Hepatocyte (in vitro differentiated cells): ENCODE measurements around the gene RGS6. TPM values are rescaled to one million over a fixed set of nuclear protein-coding genes. Genes with fewer than 3 reads are reported as not detected.

ENCODE experiments used
- DNase-seq: peaks from one replicate; pipeline ENCODE4 v3.0.0-alpha.2; 2016; ENCODE audit warnings: low spot score
- H2AFZ ChIP-seq: fragments of 200-600 bp; sonication (generic); 2 replicates; pipeline ENCODE4 v1.6.0; 2016; ENCODE audit warnings: antibody characterized with exemption, mild to moderate bottlenecking
- H3K27ac ChIP-seq: fragments of 200-600 bp; sonication (generic); 2 replicates; pipeline ENCODE4 v1.5.1; 2016; ENCODE audit warnings: mild to moderate bottlenecking
- H3K27me3 ChIP-seq: fragments of 200-600 bp; sonication (generic); 2 replicates; pipeline ENCODE4 v1.6.1; 2016
- H3K36me3 ChIP-seq: fragments of 200-600 bp; sonication (generic); replicated peaks from 2 replicates; pipeline ENCODE4 v1.5.1; 2016; ENCODE audit warnings: low read depth; ENCODE audit not compliant: insufficient read depth
- H3K4me1 ChIP-seq: fragments of 200-600 bp; sonication (generic); 2 replicates; pipeline ENCODE4 v1.5.1; 2016; ENCODE audit warnings: mild to moderate bottlenecking, moderate library complexity; ENCODE audit not compliant: insufficient read depth
- H3K4me2 ChIP-seq: fragments of 200-600 bp; sonication (generic); 2 replicates; pipeline ENCODE4 v1.6.0; 2016
- H3K4me3 ChIP-seq: fragments of 200-600 bp; sonication (generic); 2 replicates; pipeline ENCODE4 v1.5.1; 2016; ENCODE audit warnings: mild to moderate bottlenecking
- H3K79me2 ChIP-seq: fragments of 200-600 bp; sonication (generic); 2 replicates; pipeline ENCODE4 v1.6.0; 2017; ENCODE audit warnings: mild to moderate bottlenecking
- H3K9me2 ChIP-seq: fragments of 200-600 bp; sonication (generic); replicated peaks from 2 replicates; pipeline ENCODE4 v1.6.0; 2017; ENCODE audit warnings: mild to moderate bottlenecking; ENCODE audit not compliant: insufficient read depth
- H3K9me3 ChIP-seq: fragments of 200-600 bp; sonication (generic); 2 replicates; pipeline ENCODE4 v1.5.1; 2016; ENCODE audit warnings: low read depth, mild to moderate bottlenecking
- H4K20me1 ChIP-seq: fragments of 200-600 bp; sonication (generic); 2 replicates; pipeline ENCODE4 v1.6.0; 2016; ENCODE audit warnings: mild to moderate bottlenecking; ENCODE audit not compliant: insufficient read depth, poor library complexity, severe bottlenecking
- EZH2 ChIP-seq: fragments of 200-600 bp; sonication (generic); IDR thresholded peaks from 2 replicates; pipeline ENCODE4 v1.6.1; 2016; ENCODE audit warnings: antibody characterized with exemption, mild to moderate bottlenecking, borderline replicate concordance
- EZH2phosphoT487 ChIP-seq: fragments of 200-600 bp; sonication (generic); IDR thresholded peaks from one replicate; pipeline ENCODE4 v1.6.1; 2018; ENCODE audit warnings: antibody characterized with exemption, mild to moderate bottlenecking, low read depth, moderate library complexity; ENCODE audit not compliant: unreplicated experiment, severe bottlenecking
- WGBS: methylation state at CpG from one replicate; pipeline ENCODE4 v1.1.6; 2016; ENCODE audit warnings: low lambda C conversion rate; ENCODE audit errors: missing lambda C conversion rate; 5-methylcytosine and 5-hydroxymethylcytosine counted together
- polyA plus RNA-seq: library from polyadenylated mRNA; unstranded; fragments of >200 nt; fragmentation: Nextera tagmentation; extraction: Ambion mirVana; gene quantifications from 2 replicates; pipeline ENCODE4 v1.2.1, GENCODE V29; 2016
- total RNA-seq: library from RNA; depleted of rRNA; stranded (reverse); fragments of >200 nt; gene quantifications from 2 replicates; pipeline ENCODE4 v1.2.3, GENCODE V29; 2014
- TF ChIP-seq, protein P1 (sequence below): fragments of 200-600 bp; sonication (generic); IDR thresholded peaks from 2 replicates; pipeline ENCODE4 v1.5.1; 2016; ENCODE audit warnings: antibody characterized with exemption, mild to moderate bottlenecking; ENCODE audit not compliant: poor library complexity

Gene RGS6
- total and polyA plus RNA-seq, 2 experiments from 2014 or later = 0.25 to 0.87 TPM

DNA sequence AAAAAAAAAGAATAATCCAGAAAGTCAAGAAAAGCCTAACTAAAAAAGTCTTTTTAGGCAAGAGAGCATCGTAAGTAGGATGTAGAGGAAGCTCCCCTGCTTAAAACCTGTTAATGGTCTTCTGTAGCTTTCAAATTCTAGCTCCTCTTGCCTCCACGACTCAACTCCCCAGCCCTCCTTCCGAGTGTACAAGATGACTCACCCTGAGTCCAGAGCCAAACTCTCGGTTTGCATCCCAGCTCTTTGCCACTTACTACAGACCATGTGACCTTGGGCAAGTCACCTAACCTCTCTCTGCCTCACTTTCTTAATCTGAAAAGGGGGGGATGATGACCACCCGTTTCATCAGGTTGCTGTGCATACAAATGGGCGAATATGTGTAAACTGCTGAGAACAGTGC is 501.3 kb downstream of the RGS6 start:
- H3K36me3 ChIP-seq = no peaks in the 10 kb centered on the region
- no peak overlapping the region for H2AFZ ChIP-seq
- H3K9me3 ChIP-seq = no peaks in the 10 kb centered on the region
- no peak overlapping the region for H3K27ac ChIP-seq
- H3K4me1 ChIP-seq = no peaks in the 10 kb centered on the region
- DNase-seq = no peak
- H3K9me2 ChIP-seq = no peaks in the 10 kb centered on the region
- no peaks in the 10 kb centered on the region for H4K20me1 ChIP-seq
- WGBS = 59% methylated on average over 6 of the region's 6 CpGs
- no peaks in the 10 kb centered on the region for H3K27me3 ChIP-seq
- no peak overlapping the region for H3K4me2 ChIP-seq
- TF ChIP-seq, protein P1, sequence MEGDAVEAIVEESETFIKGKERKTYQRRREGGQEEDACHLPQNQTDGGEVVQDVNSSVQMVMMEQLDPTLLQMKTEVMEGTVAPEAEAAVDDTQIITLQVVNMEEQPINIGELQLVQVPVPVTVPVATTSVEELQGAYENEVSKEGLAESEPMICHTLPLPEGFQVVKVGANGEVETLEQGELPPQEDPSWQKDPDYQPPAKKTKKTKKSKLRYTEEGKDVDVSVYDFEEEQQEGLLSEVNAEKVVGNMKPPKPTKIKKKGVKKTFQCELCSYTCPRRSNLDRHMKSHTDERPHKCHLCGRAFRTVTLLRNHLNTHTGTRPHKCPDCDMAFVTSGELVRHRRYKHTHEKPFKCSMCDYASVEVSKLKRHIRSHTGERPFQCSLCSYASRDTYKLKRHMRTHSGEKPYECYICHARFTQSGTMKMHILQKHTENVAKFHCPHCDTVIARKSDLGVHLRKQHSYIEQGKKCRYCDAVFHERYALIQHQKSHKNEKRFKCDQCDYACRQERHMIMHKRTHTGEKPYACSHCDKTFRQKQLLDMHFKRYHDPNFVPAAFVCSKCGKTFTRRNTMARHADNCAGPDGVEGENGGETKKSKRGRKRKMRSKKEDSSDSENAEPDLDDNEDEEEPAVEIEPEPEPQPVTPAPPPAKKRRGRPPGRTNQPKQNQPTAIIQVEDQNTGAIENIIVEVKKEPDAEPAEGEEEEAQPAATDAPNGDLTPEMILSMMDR = no peak
- TF ChIP-seq EZH2phosphoT487 (no peak), EZH2 (no peak)
- no peaks in the 10 kb centered on the region for H3K79me2 ChIP-seq
- no peak overlapping the region for H3K4me3 ChIP-seq

DNA sequence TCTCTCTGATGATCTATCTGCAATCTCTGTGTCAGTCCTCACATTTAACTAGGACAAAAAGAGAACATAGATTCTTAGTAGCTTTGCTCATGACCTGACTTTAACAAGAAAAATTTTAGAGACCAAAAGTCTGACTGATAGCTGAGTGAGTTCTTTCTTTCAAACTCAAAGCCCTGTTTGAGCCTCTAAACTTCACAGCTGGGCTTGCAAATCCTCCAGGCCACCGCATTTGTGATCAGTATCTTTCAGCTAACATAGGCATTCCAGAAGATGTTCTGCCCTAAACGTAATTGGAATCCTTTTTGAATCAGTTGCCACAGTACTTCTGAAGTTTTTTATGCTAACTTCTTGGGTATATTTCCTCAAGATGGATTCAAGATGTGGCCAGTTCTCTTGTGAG is 502.6 kb downstream of the RGS6 start:
- Histone ChIP-seq H3K4me1 (no peaks in the 10 kb centered on the region), H3K4me3 (no peak overlapping the region), H3K36me3 (no peaks in the 10 kb centered on the region), H3K79me2 (no peaks in the 10 kb centered on the region), H2AFZ (no peak overlapping the region), H3K27ac (no peak overlapping the region), H3K9me2 (no peaks in the 10 kb centered on the region), H3K27me3 (no peaks in the 10 kb centered on the region), H4K20me1 (no peaks in the 10 kb centered on the region), H3K9me3 (no peaks in the 10 kb centered on the region), H3K4me2 (no peak overlapping the region)
- TF ChIP-seq EZH2 = no peak
- TF ChIP-seq, protein P1 = no peak
- TF ChIP-seq EZH2phosphoT487 = no peak
- no peak for DNase-seq
- WGBS = 20% methylated on average over 2 of the region's 2 CpGs

DNA sequence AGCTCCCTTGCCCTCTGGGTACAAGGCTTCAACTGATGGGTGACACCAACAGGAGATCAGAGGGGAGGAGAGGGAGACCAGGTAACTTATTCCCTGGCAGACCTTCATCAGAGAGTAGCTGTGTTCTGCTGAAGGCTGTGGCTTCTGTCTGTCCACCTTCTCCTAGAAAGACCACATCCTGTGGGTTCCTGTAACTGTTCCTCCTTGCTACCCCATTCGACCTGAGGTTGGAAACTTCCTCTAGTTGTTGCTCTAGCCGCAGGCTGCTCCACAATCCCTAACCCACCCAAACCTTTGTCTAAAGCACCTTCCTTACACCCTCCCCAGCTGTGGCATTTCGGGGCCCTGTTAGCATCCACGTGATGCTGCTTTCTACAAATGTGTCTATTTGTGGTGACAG is 507.5 kb downstream of the RGS6 start:
- Histone ChIP-seq H3K9me2 (no peaks in the 10 kb centered on the region), H3K4me3 (no peak overlapping the region), H3K36me3 (no peaks in the 10 kb centered on the region), H3K4me2 (no peak overlapping the region), H3K27me3 (no peaks in the 10 kb centered on the region), H3K27ac (no peak overlapping the region), H3K9me3 (no peaks in the 10 kb centered on the region), H3K79me2 (no peaks in the 10 kb centered on the region), H3K4me1 (no peaks in the 10 kb centered on the region), H4K20me1 (no peaks in the 10 kb centered on the region), H2AFZ (no peak overlapping the region)
- 85% methylated on average over 4 of the region's 4 CpGs for WGBS
- TF ChIP-seq EZH2 (no peak), EZH2phosphoT487 (no peak)
- TF ChIP-seq, protein P1 = no peak
- no peak for DNase-seq

GRCh38 chr14:72443256-72443655 is 511.0 kb downstream of the RGS6 start:
- H3K4me1 ChIP-seq = no peaks in the 10 kb centered on the region
- no peaks in the 10 kb centered on the region for H3K27me3 ChIP-seq
- TF ChIP-seq EZH2phosphoT487 = no peak
- TF ChIP-seq, protein P1 = no peak
- H4K20me1 ChIP-seq = no peaks in the 10 kb centered on the region
- no peak overlapping the region for H2AFZ ChIP-seq
- H3K36me3 ChIP-seq = no peaks in the 10 kb centered on the region
- H3K9me3 ChIP-seq = no peaks in the 10 kb centered on the region
- no peaks in the 10 kb centered on the region for H3K9me2 ChIP-seq
- H3K79me2 ChIP-seq = no peaks in the 10 kb centered on the region
- H3K4me2 ChIP-seq = no peak overlapping the region
- H3K27ac ChIP-seq = no peak overlapping the region
- no peak overlapping the region for H3K4me3 ChIP-seq
- WGBS = 89% methylated on average over 2 of the region's 2 CpGs
- no peak for DNase-seq
